HUES64 (cell line): ENCODE measurements around the gene PLS3.

Experiments used
- H3K27ac ChIP-seq: 2 replicates; pipeline ENCODE4 v1.7.0; 2013; ENCODE audit warnings: low read depth, low read length, inconsistent platforms
- H3K27me3 ChIP-seq: 2 replicates; pipeline ENCODE4 v1.6.1; 2013; ENCODE audit warnings: mild to moderate bottlenecking, low read length; ENCODE audit not compliant: insufficient read depth
- H3K36me3 ChIP-seq: 2 replicates; pipeline ENCODE4 v1.6.1; 2013; ENCODE audit warnings: mild to moderate bottlenecking, low read length; ENCODE audit not compliant: insufficient read depth
- H3K4me1 ChIP-seq: 2 replicates; pipeline ENCODE4 v1.6.1; 2013; ENCODE audit warnings: mild to moderate bottlenecking, low read length, moderate library complexity; ENCODE audit not compliant: insufficient read depth
- H3K4me3 ChIP-seq: 2 replicates; pipeline ENCODE4 v1.5.1; 2013; ENCODE audit warnings: mild to moderate bottlenecking, low read length, moderate library complexity
- H3K9ac ChIP-seq: 2 replicates; pipeline ENCODE4 v1.6.1; 2013; ENCODE audit warnings: mild to moderate bottlenecking, low read depth, low read length
- H3K9me3 ChIP-seq: 2 replicates; pipeline ENCODE4 v1.6.1; 2013; ENCODE audit warnings: low read depth, low read length; ENCODE audit not compliant: insufficient read depth
- WGBS: fragments of 150-250, 120-280 bp; methylation state at CpG from one replicate; pipeline ENCODE4 v1.1.7; 2013; ENCODE audit warnings: missing lambda C conversion rate; 5-methylcytosine and 5-hydroxymethylcytosine counted together

Gene PLS3

DNA sequence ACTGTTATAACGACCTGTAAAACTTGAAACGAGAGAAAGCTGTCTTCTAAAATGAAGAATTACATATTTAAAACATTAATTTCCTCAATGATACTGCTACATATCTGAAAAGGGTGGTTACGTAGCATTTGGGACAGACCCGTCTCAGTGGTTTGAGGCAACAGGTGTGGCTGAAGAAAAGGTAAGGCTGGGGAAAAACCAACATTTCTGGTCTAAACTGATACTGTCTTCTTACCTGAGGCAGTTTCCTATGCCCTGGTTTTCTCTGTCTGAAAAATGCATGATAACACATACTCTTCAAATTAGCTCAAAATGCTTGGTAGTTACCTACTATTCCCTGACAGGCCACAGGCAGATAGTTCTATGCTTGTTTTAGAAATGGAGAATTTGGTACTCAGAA is 30.4 kb downstream of the PLS3 start:
- Histone ChIP-seq H3K9me3 (no peaks in the 10 kb centered on the region), H3K4me1 (peaks cover 43% of the 10 kb centered on the region), H3K4me3 (no peak overlapping the region), H3K27ac (no peak overlapping the region), H3K27me3 (no peaks in the 10 kb centered on the region), H3K36me3 (no peaks in the 10 kb centered on the region), H3K9ac (no peak overlapping the region)
- 95% methylated on average over 4 of the region's 4 CpGs for WGBS

DNA sequence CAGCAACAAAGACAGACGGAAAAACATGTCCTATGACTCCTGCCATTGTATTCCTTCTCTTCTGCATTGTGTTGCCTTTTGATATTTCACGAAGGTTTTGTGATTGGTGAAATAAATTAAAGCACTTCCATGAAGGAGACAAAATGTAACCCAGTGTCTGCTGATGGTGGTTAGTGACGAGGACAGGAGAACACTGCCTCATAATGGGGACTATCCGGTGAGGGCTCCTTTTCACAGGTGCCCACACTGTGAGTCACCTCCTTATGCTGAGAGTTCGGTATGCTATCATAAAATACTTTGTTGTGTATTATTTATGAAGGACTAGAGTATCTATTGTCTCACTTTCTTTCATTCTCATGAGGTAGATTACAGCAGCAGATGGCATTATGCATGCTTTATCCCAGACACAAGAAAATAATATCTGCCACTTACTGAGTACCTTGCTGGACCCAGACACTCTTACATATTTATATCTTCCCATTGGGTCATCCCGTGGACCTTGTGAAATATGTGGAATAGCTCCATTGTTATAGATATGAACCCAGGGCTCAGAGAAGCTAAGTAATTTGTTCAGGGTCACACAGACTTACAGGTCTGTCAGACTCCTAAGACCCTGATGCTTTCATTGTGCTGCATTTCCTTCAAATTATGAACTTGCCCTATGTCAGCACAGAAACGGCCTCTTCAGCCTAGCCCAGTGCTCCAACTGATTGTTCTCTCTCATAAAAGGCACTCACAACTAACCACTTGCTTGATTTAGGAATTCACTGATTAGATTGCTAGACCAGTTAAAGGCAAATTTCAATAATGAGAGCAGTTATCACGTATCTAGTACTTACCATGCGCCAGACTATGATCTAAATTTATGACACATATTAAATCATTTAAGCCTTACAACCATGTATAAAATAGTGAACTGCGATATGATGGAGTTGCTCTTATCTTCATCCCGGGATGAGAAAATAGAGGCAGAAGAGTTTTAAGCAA is 31.2 kb downstream of the PLS3 start:
- 80% methylated on average over 10 of the region's 11 CpGs for WGBS
- Histone ChIP-seq H3K36me3 (no peaks in the 10 kb centered on the region), H3K9me3 (no peaks in the 10 kb centered on the region), H3K4me1 (peaks cover 43% of the 10 kb centered on the region), H3K27me3 (no peaks in the 10 kb centered on the region), H3K4me3 (no peak overlapping the region), H3K9ac (no peak overlapping the region), H3K27ac (0 out of 2 replicates have a peak overlapping the region, but pooled peaks have one; percentile 54)

DNA sequence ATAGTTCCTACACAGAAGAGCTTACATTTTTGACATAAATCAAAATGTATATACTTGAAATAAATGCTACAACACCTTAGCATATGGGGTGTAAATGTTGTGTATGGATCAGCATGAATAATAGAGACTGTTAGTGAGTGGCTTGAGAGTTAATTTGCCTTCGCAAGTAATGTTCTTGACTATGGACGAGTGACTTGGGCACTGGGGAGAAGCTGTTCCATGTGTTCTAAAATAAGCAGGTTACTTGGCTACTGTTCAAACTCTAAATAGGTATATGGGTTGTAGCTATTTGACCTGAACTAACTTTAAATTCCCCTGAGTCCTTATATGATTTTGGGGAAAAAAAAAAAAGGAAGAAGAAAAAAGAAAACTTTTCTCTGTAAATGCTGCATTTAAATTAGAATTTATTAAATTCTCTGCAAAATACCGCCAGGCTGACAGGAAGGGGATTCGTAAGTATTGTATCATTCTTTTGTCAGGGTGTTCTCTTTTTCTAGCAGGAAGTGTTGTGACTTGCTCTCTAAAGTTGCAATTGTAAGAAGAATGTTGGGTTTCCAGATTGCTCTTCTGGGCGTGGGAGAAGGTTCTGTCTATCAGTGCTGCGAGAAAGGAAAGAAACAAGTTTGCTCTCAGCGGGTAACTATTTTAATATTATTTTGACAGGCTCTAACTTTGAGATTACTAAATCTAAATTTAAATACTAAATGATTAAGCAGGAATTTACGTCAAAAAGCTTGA is 32.2 kb downstream of the PLS3 start:
- no peaks in the 10 kb centered on the region for H3K27me3 ChIP-seq
- 58% methylated on average over 5 of the region's 8 CpGs for WGBS
- H3K4me1 ChIP-seq = peaks cover 43% of the 10 kb centered on the region
- H3K4me3 ChIP-seq = no peak overlapping the region; the same call in 1 of the 2 replicates
- peak overlapping the region; percentile 54; the same call in 1 of the 2 replicates for H3K27ac ChIP-seq
- H3K36me3 ChIP-seq = no peaks in the 10 kb centered on the region
- H3K9ac ChIP-seq = no peak overlapping the region; the same call in 1 of the 2 replicates
- H3K9me3 ChIP-seq = no peaks in the 10 kb centered on the region

DNA sequence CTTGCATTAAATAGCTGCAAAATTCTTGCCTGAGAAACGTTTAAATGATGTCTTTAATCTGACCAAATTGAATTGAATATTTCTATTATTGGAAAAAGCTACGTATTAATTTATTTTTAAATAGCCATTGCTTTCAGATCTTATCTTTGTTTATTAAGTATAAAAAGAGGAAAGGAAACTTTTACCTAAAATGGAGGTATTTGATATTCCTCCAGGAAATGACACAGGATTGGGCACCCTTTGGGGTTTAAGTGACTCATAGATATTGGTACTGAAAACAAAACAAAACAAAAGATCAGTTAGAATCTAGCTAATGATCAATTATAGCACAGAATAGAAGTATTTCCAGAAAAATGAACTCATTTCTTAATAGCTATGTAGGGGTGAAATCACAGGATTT is 34.1 kb downstream of the PLS3 start:
- no peaks in the 10 kb centered on the region for H3K9me3 ChIP-seq
- H3K4me3 ChIP-seq = no peak overlapping the region
- no CpG with 5 or more reads among the region's 2 CpGs for WGBS
- no peak overlapping the region for H3K27ac ChIP-seq
- no peaks in the 10 kb centered on the region for H3K36me3 ChIP-seq
- no peaks in the 10 kb centered on the region for H3K27me3 ChIP-seq
- H3K9ac ChIP-seq = no peak overlapping the region
- peaks cover 43% of the 10 kb centered on the region for H3K4me1 ChIP-seq

DNA sequence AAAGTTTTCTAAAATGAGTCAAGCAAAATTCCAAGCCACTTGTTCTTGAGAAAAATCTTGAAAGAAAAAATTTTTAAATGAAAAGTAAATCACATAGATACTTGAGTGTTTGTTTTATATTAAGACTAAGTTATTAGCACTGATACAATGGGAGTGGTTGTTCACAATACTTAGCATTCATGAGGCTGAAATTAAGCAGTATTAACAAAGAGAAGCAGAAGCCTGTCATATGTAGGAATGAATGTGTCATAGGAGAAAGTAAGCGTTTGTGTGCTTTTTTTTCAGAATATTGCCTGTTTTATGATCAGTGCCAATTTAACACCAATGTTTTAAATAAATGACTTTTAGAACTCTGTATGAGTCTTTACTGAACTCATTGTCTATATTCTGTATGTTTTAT is 37.6 kb downstream of the PLS3 start:
- WGBS = 100% methylated on average over 1 of the region's 1 CpG

DNA sequence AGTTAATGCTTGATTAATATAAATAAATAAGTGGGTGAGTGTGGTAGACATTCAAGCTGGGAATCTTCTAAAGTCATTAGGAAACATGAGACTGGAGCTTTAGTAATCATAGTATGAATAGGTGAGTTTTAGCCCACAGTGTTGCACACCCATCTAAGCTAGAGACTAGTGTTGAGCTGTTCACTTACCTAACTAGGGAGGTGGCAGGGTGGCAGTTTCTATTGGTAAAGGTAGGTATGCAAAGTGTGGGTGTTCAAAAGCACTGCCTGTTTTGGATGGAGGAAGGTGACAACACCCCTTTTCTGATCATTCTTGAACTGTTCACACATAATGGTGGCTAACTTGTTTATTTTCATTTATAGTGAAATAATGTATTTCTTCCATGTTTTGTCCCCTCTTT is 41.3 kb downstream of the PLS3 start:
- no peak overlapping the region for H3K4me3 ChIP-seq
- H3K27me3 ChIP-seq = no peaks in the 10 kb centered on the region
- H3K9ac ChIP-seq = no peak overlapping the region
- no peaks in the 10 kb centered on the region for H3K9me3 ChIP-seq
- H3K4me1 ChIP-seq = 0 out of 2 replicates have a peak, but pooled peaks cover 12% of the 10 kb centered on the region
- H3K27ac ChIP-seq = no peak overlapping the region
- no peaks in the 10 kb centered on the region for H3K36me3 ChIP-seq

More for the DNA sequence above, 37.6 kb downstream of the PLS3 start:
- H3K4me3 ChIP-seq = no peak overlapping the region
- peaks cover 31% of the 10 kb centered on the region; the same call in 1 of the 2 replicates for H3K4me1 ChIP-seq
- H3K27me3 ChIP-seq = no peaks in the 10 kb centered on the region
- H3K9me3 ChIP-seq = no peaks in the 10 kb centered on the region
- H3K36me3 ChIP-seq = no peaks in the 10 kb centered on the region
- no peak overlapping the region for H3K27ac ChIP-seq
- no peak overlapping the region for H3K9ac ChIP-seq

DNA sequence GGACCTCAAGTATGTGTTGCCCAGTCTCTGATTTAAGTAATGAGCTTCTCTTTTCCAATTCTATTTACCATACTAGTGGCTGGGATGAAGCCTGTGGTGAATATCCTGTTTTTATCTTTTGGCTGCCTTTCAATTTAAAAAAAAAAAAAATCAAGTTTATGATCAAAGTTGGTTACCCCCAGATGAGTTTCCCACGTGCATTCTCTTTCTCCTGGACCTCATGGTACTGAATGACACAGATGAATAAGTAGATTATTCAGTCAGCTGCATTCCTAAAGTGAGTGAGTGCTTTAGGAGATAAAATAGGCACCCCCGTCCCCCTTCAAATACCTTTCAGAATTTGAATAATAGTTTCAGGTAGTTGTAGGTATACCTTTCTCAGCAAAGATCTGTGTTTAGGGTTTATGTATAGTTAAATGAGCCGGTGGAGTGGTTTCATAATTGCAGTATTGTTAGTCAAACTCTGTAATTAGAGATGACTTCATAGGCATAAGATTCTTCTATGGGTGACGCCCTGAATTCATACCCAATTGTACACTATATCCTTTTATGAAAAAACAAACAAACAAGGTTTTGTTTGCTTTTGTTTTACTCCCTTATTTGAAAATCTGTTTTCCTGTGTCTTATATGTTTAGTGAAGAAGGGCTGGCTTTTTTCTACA is 41.9 kb downstream of the PLS3 start:
- WGBS = 71% methylated on average over 2 of the region's 4 CpGs
- no peaks in the 10 kb centered on the region for H3K36me3 ChIP-seq
- no peak overlapping the region for H3K9ac ChIP-seq
- H3K4me1 ChIP-seq = 0 out of 2 replicates have a peak, but pooled peaks cover 12% of the 10 kb centered on the region
- H3K9me3 ChIP-seq = no peaks in the 10 kb centered on the region
- no peak overlapping the region for H3K27ac ChIP-seq
- no peaks in the 10 kb centered on the region for H3K27me3 ChIP-seq
- H3K4me3 ChIP-seq = no peak overlapping the region

DNA sequence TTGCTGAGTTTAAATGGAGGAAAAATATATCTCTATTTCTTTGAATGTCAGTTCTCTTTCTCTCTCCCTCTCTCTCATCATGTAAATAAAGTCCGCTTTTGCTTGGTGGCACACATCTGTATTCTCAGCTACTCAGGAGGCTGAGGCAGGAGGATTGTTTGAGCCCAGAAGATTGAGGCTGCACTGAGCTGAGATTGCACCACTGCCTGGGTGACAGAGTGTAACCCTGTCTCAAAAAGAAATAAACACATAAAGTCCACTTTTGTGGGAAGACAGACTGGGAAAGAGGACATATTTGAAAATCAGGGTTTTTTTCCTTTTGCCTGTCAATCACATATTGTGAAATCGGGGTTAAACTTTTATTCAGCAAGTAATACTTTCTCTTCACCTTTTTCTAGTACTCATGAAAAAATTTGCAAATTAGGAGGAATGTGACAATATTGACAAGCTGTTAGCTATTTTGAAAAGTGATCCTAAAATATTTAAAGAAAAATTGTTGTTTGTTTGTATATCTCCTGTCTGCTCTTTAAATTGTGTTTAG is 42.6 kb downstream of the PLS3 start:
- Histone ChIP-seq H3K27ac (no peak overlapping the region), H3K27me3 (no peaks in the 10 kb centered on the region), H3K9me3 (no peaks in the 10 kb centered on the region), H3K4me3 (no peak overlapping the region), H3K4me1 (0 out of 2 replicates have a peak, but pooled peaks cover 12% of the 10 kb centered on the region), H3K9ac (no peak overlapping the region), H3K36me3 (no peaks in the 10 kb centered on the region)
- WGBS = 100% methylated on average over 1 of the region's 2 CpGs

DNA sequence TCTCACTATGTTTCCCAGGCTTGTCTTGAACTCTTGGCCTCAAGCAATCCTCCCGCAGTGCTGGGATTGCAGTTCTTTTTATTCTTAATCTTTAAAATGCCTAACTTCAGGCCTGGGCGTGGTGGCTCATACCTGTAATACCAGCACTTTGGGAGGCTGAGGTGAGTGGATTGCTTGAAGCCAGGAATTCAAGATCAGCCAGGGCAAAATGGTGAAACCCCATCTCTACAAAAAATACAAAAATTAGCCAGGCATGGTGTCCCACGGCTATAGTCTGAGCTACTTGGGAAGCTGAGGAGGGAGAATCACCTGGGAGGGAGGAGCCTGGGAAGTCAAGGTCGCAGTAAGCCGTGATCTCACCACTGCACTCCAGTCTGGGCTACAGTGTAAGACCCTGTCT is 45.9 kb downstream of the PLS3 start:
- Histone ChIP-seq H3K9me3 (no peaks in the 10 kb centered on the region), H3K27ac (no peak overlapping the region), H3K9ac (no peak overlapping the region), H3K4me1 (0 out of 2 replicates have a peak, but pooled peaks cover 5% of the 10 kb centered on the region), H3K4me3 (no peak overlapping the region), H3K27me3 (no peaks in the 10 kb centered on the region), H3K36me3 (peaks cover 17% of the 10 kb centered on the region)
- 83% methylated on average over 5 of the region's 5 CpGs for WGBS

DNA sequence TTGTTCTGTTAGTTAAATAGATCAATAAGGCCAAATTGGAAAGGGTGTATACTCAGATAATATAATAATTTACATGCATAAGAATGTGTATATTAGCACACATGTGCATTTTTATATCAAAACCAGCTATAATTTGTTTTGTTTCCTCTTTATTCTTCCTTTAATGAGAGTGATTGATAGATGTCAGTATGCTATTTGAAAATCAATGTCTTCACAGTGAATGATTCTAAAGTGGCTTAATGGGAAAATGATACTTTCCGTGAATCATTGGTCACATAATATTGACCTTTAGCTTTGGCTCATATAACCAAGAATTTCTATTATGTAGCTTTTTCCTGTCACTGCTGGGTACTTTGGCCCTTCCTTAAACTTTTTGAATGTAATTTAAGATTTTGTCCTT is 48.6 kb downstream of the PLS3 start:
- H3K9ac ChIP-seq = no peak overlapping the region
- no peak overlapping the region for H3K4me3 ChIP-seq
- H3K36me3 ChIP-seq = peaks cover 18% of the 10 kb centered on the region
- peaks cover 6% of the 10 kb centered on the region for H3K4me1 ChIP-seq
- no peaks in the 10 kb centered on the region for H3K27me3 ChIP-seq
- WGBS = 100% methylated on average over 1 of the region's 1 CpG
- no peak overlapping the region for H3K27ac ChIP-seq
- H3K9me3 ChIP-seq = no peaks in the 10 kb centered on the region
